Left ventricle myocardium superior (tissue), 1 donor: ENCODE results near the gene HAPLN2. TPM values are rescaled to one million over a fixed set of nuclear protein-coding genes. Genes with fewer than 3 reads are reported as not detected.
A peak's percentile ranks its signal among the peaks of the same experiment; 100 is the strongest.
"Not testable (repeated sequence)": the region's sequence is repeated elsewhere in the genome, so short reads cannot be mapped to it uniquely, and the experiment has no call there.

Experiments used
- ATAC-seq: fragments of 200-7000 bp; cut with Tn5 transposase; one replicate; pipeline ENCODE4 v1.9.1; 2020; ENCODE audit warnings: mild to moderate bottlenecking, moderate library complexity
- DNase-seq: peaks from one replicate; pipeline ENCODE4 v3.0.0-alpha.2; 2020
- intact Hi-C: fragments of 100-400 bp; cut with micrococcal nuclease; formaldehyde crosslinking; loops from one replicate; pipeline ENCODE4 v1.11.0; 2022
- total RNA-seq: library from RNA; stranded (reverse); fragmentation: NEBNext Ultra II Directional; extraction: Animal tissue kit (Norgen Biotek cat#: 25700); gene quantifications from one replicate; pipeline ENCODE4 v1.2.1, GENCODE V29; 2021
- donor health status: DM: no; HTN: yes; CAD: no; lungs with severe emphysema.

Gene HAPLN2
- total RNA-seq, 1 donor from 2014 or later = 1.5 TPM

DNA sequence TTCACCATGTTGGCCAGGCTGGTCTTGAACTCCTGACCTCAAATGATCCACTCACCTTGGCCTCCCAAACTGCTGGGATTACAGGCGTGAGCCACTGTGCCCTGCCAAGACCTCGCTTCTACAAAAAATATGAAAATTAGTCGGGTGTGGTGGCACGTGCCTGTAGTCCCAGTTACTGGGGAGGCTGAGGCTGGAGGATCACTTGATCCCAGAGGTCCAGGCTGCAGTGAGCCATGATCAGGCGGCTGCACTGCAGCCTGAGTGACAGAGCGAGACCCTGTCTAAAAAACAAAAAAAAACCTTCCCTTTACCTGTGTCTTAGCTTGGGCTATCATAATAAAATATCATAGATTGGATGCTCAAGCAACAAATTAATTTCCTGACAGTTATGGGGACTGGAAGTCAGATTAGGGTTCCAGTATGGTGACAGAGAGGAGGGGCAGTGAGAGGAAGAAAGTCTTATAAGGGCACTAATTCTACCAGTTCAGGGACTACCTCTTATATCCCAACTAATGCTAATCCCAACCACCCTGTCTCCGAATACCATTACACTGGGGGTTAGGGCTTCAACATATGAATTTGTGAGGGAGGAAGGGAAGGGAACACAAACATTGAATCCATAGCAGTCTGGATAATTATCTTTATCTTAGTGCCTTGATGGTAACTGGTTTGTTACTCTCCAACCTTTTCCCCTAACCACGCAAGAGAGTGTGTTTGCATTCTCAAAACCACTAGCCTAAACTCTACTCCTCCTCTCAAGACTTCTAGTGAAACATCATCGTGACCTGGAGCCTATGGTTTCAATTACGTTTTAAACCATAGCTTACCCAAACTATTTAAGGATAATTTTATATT, 28.7 kb upstream of the HAPLN2 start:
- intact Hi-C loops = no loop called here
- no peak for DNase-seq
- no peak for ATAC-seq

DNA sequence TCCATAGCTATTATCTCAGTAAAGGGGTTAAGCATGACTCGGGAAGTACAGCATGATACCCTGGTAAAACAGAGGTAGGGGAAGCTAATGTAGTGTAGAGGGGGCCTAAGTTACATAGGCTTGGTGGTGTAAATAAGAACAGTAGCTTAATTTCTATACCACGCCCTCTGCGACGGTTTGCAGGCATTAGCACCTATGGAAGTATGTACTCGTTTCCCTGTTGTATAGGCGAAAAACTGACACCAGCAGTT, 28.1 kb upstream of the HAPLN2 start:
- intact Hi-C loops = no loop called here
- ATAC-seq (no peak), DNase-seq (no peak)

DNA sequence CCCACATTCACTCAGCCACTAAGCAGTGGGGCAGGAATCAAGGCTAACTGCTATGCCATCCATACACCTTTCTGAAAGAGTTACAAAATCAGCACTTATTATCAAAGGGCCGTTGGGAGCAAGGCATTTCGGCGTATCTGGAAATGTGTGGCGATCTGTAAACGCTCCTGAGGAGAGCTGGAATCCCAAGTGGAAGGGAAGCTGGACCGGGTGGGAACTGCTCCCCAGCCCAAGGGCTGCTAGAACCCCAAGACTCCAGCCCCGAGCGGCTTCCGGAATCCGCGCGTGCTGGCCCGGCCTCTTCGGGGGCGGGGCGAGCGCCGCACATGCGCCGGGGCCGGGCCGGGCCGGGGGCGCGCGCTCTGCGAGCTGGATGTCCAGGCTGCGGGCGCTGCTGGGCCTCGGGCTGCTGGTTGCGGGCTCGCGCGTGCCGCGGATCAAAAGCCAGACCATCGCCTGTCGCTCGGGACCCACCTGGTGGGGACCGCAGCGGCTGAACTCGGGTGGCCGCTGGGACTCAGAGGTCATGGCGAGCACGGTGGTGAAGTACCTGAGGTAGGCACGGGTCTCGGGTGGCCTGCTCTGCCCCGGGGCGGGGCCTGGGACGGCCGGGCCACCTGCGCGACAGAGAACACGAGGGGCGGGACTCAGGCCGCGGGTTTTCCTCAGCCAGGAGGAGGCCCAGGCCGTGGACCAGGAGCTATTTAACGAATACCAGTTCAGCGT, 27.6 kb upstream of the HAPLN2 start, which contains the start of gene NAXE:
Gene NAXE, plus strand, starts transcription at position 345 of the 726 bp plus-strand sequence. Its CDS starts 29 bp downstream, at position 374.
- intact Hi-C loops = no loop called here
- peak; percentile 98 for ATAC-seq
- peak; percentile 85 for DNase-seq

DNA sequence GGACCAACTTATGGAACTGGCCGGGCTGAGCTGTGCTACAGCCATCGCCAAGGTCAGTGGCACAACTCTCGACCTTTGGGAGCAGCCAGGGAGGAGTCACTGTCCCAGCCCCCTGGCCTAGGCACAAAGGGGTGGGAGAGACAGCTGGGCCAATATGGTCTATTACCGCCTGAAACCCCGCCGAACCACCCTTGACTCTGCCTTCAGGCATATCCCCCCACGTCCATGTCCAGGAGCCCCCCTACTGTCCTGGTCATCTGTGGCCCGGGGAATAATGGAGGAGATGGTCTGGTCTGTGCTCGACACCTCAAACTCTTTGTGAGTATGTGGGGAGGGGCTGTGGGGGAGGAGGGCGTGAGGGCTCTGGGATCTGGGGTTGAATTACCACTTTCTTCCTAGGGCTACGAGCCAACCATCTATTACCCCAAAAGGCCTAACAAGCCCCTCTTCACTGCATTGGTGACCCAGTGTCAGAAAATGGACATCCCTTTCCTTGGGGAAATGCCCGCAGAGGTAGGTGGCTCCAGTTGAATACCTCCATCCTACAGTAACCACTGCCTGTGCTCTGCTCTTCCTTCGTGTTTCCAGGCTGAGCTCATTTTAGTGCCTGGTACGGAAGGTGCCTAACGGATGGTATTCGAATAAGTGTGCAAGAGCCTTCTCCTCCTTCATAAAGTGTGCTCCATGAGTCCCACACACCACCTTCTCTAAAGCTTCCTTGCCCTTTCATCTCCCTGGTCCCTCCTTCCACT, 26.9 kb upstream of the HAPLN2 start:
- ATAC-seq (peak; percentile 2), DNase-seq (no peak)
- intact Hi-C loops = no loop called here

DNA sequence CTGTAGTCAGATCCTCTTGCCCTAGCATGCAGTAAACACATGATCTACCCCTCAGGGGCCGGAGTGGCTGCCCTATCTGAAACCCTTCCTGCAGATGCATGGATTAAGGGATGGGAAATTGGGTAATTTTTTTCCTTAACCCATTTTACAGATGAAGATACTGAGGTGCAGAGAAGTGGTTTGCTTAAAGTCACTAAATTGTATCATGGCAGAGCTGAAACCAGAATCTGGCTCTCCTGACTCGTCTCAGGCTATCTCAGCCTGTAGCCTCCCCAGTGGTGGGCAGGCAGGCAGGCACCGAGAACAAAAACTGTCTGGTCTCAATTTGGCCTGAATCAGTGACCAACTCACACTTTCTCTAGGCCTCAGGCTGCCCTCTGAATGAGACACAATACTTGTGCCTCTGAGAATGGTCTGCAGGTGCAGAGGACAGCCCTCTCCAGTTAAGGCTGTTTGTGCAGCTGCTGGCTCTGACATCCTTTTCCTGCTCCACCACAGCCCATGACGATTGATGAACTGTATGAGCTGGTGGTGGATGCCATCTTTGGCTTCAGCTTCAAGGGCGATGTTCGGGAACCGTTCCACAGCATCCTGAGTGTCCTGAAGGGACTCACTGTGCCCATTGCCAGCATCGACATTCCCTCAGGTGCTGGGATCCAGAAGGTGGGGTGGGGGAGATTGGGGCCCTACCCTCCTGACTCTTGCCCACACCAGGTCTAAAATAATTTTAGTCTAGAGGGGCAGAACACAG, 26.1 kb upstream of the HAPLN2 start:
- DNase-seq = no peak
- intact Hi-C loops = no loop called here
- no peak for ATAC-seq

DNA sequence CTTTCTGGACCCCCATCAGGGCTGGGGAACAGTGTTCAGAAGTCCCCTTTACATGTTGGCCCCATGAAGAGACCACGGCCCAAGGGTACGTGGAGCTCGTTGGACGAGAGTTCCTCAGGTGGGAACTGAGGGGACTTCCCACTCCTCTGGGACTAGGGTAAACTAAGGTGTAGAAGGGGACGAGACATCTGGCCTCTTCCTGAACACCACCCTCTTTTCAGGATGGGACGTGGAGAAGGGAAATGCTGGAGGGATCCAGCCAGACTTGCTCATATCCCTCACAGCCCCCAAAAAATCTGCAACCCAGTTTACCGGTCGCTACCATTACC, 25.6 kb upstream of the HAPLN2 start:
- ATAC-seq (no peak), DNase-seq (no peak)
- intact Hi-C loops = no loop called here

DNA sequence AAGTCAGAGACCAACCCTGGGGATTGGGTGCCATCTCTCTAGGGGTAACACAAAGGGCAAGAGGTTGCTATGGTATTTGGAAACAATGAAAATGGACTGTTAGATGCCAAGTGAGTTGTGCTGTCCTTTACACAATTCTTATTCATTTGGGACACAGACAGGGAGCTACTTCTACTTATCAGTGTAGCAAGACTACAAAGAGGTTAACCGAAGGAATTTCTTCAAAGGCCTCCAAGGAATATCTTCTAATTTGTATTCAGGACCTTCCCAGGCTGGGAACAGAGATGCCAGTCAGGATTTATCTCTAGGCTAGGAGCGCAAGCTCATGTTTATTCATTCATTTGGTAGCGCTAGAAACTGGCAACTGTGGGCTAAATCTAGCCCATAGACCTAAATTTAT, 25.0 kb upstream of the HAPLN2 start:
- DNase-seq = no peak
- ATAC-seq = no peak
- intact Hi-C loops = no loop called here

DNA sequence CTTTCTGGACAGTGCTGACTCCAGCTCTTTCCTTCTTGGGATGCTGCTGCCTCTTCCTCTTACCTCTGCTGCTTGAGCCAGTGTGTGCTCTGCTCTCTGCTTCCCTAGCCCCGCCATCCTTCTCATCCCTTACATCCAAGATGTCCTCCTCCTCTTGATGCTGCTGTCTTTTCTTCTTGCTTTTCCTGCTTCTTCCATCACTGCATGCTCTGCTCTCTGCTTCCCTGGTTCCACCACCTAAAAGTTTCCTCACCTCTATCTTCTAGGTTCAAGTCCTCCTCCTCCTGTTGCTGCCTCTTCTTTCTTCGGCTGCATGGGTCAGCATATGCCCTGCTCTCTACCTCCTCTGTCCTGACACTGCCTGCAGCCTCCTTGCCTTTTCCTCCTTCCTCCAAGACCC, 24.2 kb upstream of the HAPLN2 start:
- no peak for DNase-seq
- intact Hi-C loops = no loop called here
- no peak for ATAC-seq

DNA sequence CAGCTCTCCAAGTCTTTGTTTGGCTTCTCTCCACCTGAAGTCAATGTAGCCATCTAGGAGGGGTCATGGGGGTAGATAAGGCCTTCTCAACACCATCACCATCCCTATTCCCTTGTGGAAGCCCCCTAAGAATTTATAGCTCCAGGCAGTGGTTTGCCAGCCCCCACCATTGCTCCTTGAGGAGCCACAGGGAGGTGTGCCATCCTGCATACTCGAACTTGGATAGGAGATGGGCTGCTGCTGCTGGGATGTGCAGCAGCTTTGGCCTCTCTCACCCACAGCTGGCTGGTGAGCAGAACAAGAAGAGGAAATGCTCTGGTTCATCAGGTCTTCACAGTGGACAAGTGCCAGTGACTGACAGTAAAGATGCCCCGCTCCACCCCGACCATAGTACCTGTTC, 22.8 kb upstream of the HAPLN2 start:
- DNase-seq (no peak), ATAC-seq (no peak)
- intact Hi-C loops = no loop called here

DNA sequence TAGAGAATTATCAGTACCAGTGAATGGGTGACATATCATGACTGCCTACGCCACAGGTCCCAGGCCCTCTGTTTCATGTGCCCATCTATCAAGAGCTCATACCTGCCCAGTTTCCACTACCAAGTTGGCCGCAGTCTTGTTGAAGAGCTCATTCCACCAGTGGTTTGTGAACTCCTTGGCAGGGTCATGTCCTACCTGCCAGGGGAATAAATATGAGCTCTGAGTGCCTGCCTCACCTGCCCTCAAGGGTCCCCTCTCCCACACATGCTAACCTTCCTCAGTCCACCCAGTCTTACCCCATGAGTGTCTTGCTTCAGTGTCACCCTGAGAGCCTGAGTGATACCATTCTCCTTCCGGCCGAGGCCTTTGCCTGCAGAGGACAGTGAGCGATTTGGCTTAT, 21.1 kb upstream of the HAPLN2 start:
- ATAC-seq (no peak), DNase-seq (no peak)
- intact Hi-C loops = no loop called here

DNA sequence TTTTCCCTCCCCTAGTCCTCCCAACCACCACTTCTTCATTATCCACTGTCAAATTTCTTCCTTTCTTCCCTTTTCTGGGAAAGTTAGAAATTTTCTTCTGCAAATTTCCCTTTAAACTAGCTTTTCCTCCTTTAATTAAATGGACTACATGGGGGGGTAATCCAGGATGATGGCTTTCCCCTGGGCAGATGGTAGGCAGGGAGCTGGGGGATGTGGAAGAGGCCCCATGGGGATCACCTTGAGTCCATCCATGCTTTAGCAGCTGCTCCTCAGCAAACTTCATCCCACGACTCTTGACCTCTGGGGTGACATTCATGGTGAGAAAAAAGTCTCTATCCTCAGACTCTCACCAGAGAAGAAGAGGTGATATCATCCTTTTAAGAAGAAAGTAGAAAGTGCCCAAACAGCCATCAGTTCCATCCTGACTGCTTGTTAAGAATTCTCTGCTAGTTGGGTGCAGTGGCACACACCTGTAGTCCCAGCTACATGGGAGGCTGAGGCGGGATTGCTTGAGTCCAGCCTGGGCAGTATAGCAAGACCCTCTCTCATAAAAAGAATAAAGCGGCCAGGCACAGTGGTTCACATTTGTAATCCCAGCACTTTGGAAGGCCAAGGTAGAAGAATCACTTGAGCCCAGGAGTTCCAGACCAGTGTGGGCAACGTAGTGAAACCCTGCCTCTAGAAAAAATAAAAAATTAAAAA, 20.3 kb upstream of the HAPLN2 start:
- DNase-seq (no peak), ATAC-seq (no peak)
- intact Hi-C loops = no loop called here

DNA sequence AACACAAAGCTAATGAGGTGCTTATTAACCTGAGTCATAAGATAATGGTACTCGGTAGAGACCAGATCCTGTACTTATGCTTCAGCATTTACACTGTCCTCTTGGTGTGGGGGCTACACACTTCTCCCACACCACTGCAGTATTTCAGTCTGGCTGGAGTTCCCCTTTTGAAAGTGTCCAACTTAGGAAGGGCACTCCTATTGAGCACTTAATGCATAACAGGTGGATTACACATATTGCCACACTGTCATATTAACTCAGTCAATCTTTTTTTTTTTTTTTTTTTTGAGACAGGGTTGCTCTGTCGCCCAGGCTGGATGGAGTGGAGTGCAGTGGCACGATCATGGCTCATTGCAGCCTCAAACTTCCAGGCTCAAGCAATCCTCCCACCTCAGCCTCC, 19.4 kb upstream of the HAPLN2 start:
- no peak for ATAC-seq
- intact Hi-C loops = no loop called here
- DNase-seq = no peak

DNA sequence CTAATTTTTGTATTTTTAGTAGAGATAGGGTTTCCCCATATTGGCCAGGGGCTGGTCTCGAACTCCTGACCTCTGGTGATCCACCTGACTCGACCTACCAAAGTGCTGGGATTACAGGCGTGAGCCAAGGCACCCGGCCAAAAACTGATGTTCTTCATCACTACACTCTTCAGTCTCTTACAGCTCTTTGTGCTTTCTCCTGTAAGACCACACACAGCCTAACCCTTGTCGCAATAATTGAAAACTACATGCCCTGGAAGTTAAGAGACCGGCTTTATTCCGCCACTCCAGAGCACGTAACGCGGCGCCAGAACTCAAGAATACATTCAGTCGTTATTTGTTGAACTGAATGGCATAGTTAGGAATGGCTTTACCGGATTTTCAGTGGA, 18.5 kb upstream of the HAPLN2 start:
- DNase-seq (no peak), ATAC-seq (no peak)
- intact Hi-C loops = no loop called here

DNA sequence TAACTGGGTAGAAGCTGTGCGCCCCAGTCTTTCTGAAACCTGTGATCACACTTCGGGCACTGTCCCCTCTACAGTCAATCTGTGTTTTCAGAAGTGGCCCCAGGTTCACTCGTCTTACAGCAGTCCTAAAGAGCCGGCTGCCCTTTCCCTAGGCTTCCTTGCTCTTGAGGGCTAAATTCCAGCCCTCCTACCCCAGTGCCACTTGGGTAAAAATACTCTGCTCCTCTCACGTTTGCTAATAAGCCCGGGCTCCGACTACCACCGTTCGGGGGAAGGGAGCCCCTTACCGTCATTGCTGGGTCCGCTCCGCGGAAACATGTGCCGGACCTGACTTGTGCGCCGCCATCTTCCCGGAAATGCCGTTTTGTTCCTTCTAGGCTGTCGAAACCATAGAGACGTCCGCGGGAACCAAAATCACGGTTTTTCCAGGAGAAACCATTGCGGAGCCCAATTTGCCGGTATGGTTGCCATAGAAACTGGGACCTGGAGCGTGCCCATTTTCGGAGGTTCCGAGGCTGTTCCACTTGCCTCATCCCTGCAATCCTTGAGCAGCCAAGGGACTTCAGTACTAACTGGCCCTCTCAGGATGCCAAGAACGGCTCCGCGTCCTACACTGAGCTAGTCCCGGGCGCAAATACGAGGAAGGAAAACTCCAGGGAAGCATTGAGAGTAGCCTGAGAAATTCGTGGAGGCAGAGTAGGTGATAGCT, 17.9 kb upstream of the HAPLN2 start, which contains the start of gene GPATCH4:
Gene GPATCH4, minus strand, starts transcription at position 358 of the 709 bp plus-strand sequence.
- DNase-seq (peak; percentile 77), ATAC-seq (peak; percentile 87)
- intact Hi-C loops = no loop called here

DNA sequence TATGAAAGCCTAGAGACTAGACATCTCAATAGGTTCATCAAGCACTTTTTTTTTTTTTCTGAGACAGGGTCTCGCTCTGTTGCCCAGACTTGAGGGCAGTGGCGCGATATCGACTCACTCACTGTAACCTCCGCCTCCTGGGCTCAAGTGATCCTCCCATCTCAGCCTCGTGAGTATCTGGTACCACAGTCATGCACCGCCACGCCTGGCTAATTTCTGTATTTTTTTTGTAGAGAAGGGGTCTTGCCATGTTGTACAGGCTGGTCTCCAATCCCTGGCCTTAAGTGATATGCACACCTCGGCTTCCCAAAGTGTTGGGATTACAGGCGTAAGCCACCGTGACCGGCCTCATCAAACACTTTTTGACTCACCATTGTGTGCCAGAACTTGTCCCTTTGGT, 17.3 kb upstream of the HAPLN2 start:
- ATAC-seq (no peak), DNase-seq (no peak)
- intact Hi-C loops = no loop called here

DNA sequence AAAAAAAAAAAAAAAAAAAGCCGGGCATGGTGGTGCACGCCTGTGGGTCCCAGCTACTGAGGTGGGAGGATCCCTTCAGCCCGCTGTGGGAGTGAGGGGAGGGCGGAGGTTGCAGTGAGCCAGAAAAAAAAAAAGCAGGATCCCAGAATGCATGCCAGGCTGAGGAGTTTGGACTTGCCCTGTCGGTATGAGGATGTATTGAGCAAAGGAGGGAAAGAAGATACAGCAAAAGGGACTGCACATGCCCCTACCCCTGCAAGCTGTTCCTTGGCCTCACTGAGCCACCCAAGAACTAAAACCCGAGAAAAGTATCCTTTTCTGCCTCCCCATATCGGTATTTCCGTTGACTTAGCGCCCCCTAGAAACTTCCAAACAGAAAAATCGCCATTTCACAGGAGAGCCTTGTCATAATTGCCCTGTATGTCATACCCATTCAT, 16.6 kb upstream of the HAPLN2 start:
- intact Hi-C loops = no loop called here
- no peak for DNase-seq
- ATAC-seq = no peak

DNA sequence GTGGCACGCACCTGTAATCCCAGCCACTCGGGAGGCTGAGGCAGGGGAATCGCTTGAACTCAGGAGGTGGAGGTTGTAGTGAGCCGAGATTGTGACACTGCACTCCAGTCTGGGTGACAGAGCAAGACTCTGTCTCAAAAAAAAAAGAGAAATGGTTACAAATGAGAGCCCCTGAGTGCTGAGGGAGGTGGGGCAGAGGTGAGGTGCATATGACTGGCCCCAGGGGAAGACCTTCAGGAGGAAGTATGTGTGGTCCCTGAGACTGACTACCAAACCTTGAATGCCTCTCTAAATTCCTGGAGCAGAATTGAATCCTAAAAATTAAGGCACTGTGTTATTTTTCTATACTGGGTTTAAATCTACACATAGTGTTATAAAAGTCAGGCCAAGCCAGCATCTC, 11.9 kb upstream of the HAPLN2 start:
- ATAC-seq, DNase-seq: not testable (repeated sequence)

DNA sequence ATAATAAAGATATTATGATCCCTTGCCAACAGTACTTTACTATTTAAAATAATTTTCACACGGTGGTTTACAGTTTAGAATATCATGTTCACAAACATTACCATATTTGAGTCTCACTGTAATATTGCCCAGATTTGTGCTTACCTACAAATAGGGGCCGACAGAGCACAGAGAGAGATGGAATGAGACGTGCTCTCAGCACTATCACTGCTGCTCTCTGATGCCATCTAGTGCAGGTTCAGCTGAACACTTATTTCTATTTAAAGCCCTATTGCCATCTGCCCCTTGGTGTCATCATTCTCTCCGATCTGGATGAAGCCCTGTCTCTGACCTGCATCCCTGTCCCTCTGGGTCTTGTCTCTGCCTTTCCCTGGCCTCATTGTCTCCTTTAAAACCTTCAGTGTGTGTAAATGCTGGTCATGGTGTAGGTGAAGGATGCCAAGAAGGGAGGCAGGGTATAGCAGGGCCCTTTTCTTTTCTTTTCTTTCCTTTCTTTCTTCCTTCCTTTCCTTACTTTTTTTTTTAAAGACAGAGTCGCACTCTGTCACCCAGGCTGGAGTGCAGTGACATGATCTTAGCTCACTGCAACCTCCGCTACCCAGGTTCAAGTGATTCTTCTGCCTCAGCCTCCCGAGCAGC, 11.1 kb upstream of the HAPLN2 start:
- intact Hi-C loops = loop anchor here (2.0 to 5.0 kb wide), 2 partner anchors 23 to 151 kb away; no protein-coding TSS in a partner anchor
- DNase-seq (no peak), ATAC-seq (peak; percentile 96)

More for the DNA sequence above, 11.9 kb upstream of the HAPLN2 start:
- intact Hi-C loops = loop anchor here (5.0 kb wide), 1 partner anchor 150 kb away; no protein-coding TSS in a partner anchor
